ENCODE measurements around the gene TEX261.

The TEX261 gene

DNA sequence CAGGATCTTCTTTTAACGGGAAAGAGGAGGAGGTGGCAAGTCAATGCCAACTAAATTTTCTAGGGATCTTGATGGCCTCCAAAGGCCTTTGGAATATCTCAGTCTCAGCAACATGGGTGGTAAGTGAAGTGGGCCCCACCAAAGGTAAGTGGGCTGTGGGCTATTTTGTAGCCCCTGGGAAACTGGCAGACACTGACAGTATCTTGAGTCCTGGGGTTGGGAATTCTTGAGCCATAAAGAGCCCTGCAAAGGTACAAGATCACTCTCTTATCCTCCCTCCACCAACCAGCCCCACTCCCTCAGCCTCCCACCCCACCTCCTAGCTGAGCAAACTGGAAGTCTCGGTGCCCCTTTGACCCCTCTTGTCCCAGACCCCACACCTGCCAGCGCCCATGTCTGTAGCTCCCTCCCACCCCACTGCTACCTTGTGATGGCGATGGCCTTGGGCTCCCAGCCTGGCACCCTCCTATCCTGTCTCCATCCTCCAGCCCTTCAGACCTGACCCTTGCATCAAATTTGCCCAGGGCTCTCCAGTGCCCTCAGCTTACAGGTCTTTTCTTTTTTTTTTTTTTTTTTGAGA, 50.5 kb downstream of the TEX261 start:
- H3K27me3 ChIP-seq (ENCODE audit: insufficient read depth, low read length, poor library complexity), result no peaks in the 10 kb centered on the region
- no peak overlapping the region for H3K9ac ChIP-seq (ENCODE audit: low read depth, low read length)
- no peak overlapping the region for H2AFZ ChIP-seq (ENCODE audit: low read depth, low read length)
- DNase-seq, result no peak
- H3K9me3 ChIP-seq (ENCODE audit: insufficient read depth, low read length, severe bottlenecking), result no peaks in the 10 kb centered on the region
- no peaks in the 10 kb centered on the region; the same call in 1 of the 2 replicates for H3K79me2 ChIP-seq (ENCODE audit: insufficient read depth, low read length)
- H3K4me2 ChIP-seq (ENCODE audit: insufficient read depth, low read length), result no peak overlapping the region
- H3K4me3 ChIP-seq (ENCODE audit: low read depth in 1 of 2, low read length in 2 of 2), result no peak overlapping the region
- H3K27ac ChIP-seq (ENCODE audit: low read length), result no peak overlapping the region
- no peak for TF ChIP-seq EZH2 (IDR thresholded peaks at IDR 0.05; ENCODE audit: borderline replicate concordance, low read depth, low read length, severe bottlenecking)
- TF ChIP-seq, protein P1, sequence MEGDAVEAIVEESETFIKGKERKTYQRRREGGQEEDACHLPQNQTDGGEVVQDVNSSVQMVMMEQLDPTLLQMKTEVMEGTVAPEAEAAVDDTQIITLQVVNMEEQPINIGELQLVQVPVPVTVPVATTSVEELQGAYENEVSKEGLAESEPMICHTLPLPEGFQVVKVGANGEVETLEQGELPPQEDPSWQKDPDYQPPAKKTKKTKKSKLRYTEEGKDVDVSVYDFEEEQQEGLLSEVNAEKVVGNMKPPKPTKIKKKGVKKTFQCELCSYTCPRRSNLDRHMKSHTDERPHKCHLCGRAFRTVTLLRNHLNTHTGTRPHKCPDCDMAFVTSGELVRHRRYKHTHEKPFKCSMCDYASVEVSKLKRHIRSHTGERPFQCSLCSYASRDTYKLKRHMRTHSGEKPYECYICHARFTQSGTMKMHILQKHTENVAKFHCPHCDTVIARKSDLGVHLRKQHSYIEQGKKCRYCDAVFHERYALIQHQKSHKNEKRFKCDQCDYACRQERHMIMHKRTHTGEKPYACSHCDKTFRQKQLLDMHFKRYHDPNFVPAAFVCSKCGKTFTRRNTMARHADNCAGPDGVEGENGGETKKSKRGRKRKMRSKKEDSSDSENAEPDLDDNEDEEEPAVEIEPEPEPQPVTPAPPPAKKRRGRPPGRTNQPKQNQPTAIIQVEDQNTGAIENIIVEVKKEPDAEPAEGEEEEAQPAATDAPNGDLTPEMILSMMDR (IDR thresholded peaks at IDR 0.05; ENCODE audit: borderline replicate concordance, extremely low read depth, low read length, poor library complexity, severe bottlenecking), result no peak
- H3K4me1 ChIP-seq (ENCODE audit: insufficient read depth, low read length), result peaks cover 29% of the 10 kb centered on the region
- ATAC-seq (ENCODE audit: insufficient read depth, low read depth), result no peak
- H3K36me3 ChIP-seq (ENCODE audit: insufficient read depth, low read length), result no peaks in the 10 kb centered on the region
- H4K20me1 ChIP-seq (ENCODE audit: insufficient read depth, low read length), result no peaks in the 10 kb centered on the region

DNA sequence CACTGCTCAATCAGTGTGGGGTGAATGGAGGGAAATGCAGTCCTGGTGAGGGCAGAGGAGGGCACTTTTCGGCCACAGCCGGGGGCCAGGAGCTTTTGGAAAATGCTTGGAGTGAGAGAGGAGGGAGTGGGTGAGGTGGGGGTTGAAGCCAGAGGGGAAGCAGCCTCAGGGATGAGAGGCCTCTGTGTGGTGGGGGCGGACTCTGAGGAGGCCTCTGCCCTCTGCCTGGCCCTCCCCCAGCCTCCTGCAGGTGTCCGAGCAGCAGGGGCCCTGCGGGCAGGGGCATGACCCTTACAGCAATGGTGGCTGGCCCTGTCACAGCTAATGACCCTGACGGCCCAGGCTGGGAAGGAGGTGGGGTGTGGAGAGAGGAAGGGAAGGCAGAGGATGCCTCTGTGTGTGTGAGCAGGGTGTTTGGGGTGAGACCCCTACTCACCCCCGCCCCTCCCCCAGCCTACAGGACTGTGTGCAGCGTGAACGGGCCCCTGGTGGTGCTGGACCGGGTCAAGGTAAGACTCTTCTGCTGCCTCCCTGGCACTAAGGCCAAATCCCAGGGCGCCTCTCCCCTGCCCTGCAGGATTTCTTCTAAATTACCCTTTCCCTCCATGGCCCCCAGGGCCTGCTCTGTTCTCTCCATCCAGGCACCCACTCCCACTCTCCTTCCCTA, 51.3 kb downstream of the TEX261 start:
- no peak overlapping the region for H3K27ac ChIP-seq (ENCODE audit: low read length)
- no peak overlapping the region for H3K4me3 ChIP-seq (ENCODE audit: low read depth in 1 of 2, low read length in 2 of 2)
- no peak overlapping the region for H3K9ac ChIP-seq (ENCODE audit: low read depth, low read length)
- no peaks in the 10 kb centered on the region for H3K9me3 ChIP-seq (ENCODE audit: insufficient read depth, low read length, severe bottlenecking)
- no peak for DNase-seq
- H4K20me1 ChIP-seq (ENCODE audit: insufficient read depth, low read length), result no peaks in the 10 kb centered on the region
- H3K4me2 ChIP-seq (ENCODE audit: insufficient read depth, low read length), result no peak overlapping the region
- no peaks in the 10 kb centered on the region; the same call in 1 of the 2 replicates for H3K79me2 ChIP-seq (ENCODE audit: insufficient read depth, low read length)
- no peak for ATAC-seq (ENCODE audit: insufficient read depth, low read depth)
- H3K27me3 ChIP-seq (ENCODE audit: insufficient read depth, low read length, poor library complexity), result no peaks in the 10 kb centered on the region
- no peaks in the 10 kb centered on the region for H3K36me3 ChIP-seq (ENCODE audit: insufficient read depth, low read length)
- H3K4me1 ChIP-seq (ENCODE audit: insufficient read depth, low read length), result peaks cover 24% of the 10 kb centered on the region
- no peak overlapping the region for H2AFZ ChIP-seq (ENCODE audit: low read depth, low read length)
- no peak for TF ChIP-seq EZH2 (IDR thresholded peaks at IDR 0.05; ENCODE audit: borderline replicate concordance, low read depth, low read length, severe bottlenecking)
- TF ChIP-seq, protein P1 (IDR thresholded peaks at IDR 0.05; ENCODE audit: borderline replicate concordance, extremely low read depth, low read length, poor library complexity, severe bottlenecking), result no peak

DNA sequence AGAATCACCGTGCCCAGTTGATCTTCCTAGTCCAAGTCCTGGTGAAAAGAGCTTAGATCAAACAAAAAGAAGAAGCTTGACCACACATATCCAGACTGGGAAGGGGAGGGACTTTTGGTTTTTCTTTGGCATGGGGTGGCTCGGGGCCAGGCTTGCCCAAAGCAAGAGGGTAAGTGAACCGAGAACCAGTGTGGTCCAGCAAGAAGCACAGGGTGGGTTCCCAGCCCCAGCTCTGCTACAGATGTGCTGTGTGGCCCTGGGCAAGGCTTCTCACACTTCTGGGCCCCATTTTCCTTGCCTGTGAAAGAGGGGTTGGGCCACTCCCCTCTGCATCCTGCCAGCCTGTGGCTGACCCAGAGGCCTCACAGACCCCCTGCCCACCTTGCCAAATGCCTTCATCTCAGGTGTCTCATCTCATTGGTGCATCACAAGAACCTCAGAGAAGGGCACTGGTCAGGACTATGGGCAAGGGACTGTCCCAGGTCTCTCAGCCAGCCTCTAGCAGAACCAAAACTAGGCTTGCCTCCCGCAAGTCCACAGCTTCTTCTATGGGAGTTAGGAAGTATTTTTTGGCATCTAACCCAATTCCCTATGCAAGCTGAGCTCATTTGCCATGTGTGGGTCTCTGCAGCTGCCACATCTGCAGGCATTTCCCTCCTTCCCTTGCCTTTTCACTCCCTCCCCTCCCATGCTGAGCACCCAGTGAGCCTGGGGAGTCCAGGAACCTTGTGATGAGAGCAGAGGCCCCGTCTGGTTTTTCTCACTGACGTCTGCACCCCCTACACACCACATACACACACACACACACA, 52.1 kb downstream of the TEX261 start:
- DNase-seq, result no peak
- H3K36me3 ChIP-seq (ENCODE audit: insufficient read depth, low read length), result no peaks in the 10 kb centered on the region
- H3K4me2 ChIP-seq (ENCODE audit: insufficient read depth, low read length), result no peak overlapping the region
- no peaks in the 10 kb centered on the region for H3K9me3 ChIP-seq (ENCODE audit: insufficient read depth, low read length, severe bottlenecking)
- H2AFZ ChIP-seq (ENCODE audit: low read depth, low read length), result no peak overlapping the region
- no peak overlapping the region for H3K9ac ChIP-seq (ENCODE audit: low read depth, low read length)
- H4K20me1 ChIP-seq (ENCODE audit: insufficient read depth, low read length), result no peaks in the 10 kb centered on the region
- no peak overlapping the region for H3K27ac ChIP-seq (ENCODE audit: low read length)
- H3K4me1 ChIP-seq (ENCODE audit: insufficient read depth, low read length), result peaks cover 16% of the 10 kb centered on the region
- ATAC-seq (ENCODE audit: insufficient read depth, low read depth), result no peak
- TF ChIP-seq, protein P1 (IDR thresholded peaks at IDR 0.05; ENCODE audit: borderline replicate concordance, extremely low read depth, low read length, poor library complexity, severe bottlenecking), result no peak
- no peak for TF ChIP-seq EZH2 (IDR thresholded peaks at IDR 0.05; ENCODE audit: borderline replicate concordance, low read depth, low read length, severe bottlenecking)
- H3K79me2 ChIP-seq (ENCODE audit: insufficient read depth, low read length), result no peaks in the 10 kb centered on the region; the same call in 1 of the 2 replicates
- no peak overlapping the region for H3K4me3 ChIP-seq (ENCODE audit: low read depth in 1 of 2, low read length in 2 of 2)
- no peaks in the 10 kb centered on the region for H3K27me3 ChIP-seq (ENCODE audit: insufficient read depth, low read length, poor library complexity)
